GM18519 (cell line): ENCODE measurements around the gene KCNIP1.

Experiments
- ATAC-seq: cut with Tn5 transposase; IDR thresholded peaks from one replicate; pipeline ENCODE4 v1.9.1; 2021; ENCODE audit warnings: mild to moderate bottlenecking, moderate library complexity; ENCODE audit not compliant: unreplicated experiment, low FRiP score

KCNIP1 gene

GRCh38 chr5:170503990-170504596 lies at the start of gene KCNIP1:
Gene KCNIP1, plus strand, starts transcription at chr5:170504020.
- ATAC-seq = no peak

DNA sequence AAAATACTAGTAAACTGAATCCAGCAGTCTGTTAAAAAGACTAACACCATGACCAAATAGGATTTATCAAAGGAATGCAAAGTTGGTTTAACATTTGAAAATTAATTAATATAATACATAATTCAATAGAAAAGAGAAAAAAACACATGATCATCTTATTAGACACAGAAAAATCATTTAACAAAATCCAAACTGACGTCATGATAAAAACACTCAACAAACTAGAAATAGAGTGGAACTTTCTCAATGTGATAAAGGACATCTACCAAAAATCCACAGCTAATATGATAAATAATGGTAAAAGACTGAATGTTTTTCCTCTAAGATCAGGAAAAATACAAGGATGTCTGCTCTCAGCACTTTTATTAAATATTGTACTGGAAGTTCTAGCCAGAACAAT lies 40.4 kb upstream of the KCNIP1 start:
- ATAC-seq = no peak

DNA sequence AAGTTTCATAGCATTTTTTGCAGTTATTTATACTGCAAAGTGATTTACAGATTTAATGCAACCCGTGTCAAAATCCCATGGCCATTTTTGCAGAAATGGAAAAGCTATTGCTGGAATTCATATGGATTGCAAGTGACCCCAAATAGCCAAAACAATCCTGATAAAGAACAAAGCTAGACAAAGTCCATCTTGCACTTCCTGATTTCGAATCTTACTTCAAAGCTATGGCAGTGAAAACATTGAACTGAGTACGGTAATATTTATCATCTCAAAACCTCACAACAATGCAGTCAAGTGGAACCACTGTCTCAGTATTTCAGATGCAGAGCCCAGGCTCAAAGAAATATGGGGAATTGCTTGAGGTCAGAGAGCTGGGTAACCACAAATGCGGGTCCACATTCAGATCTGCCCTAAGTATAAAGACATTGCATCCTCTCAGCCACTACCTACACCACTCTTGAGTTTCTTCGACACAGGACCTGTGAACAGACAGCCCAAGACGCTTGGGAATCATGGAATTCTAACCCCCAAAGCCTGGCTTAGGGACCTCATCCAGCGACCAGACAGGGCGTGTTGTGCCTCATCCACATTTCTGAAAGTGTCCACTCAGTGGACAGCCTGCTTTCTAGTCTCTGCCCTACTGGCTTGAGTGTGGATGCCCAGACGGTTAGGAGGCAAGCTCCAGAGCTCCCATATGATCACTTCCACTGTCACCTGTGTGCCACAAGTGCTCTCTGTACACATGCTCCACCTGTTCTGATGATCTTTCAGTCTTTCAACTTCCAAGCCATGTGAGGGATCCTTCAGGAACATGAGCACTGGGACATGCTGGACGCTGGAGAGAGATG lies 39.3 kb upstream of the KCNIP1 start:
- no peak for ATAC-seq

GRCh38 chr5:170466553-170466952 lies 37.3 kb upstream of the KCNIP1 start:
- no peak for ATAC-seq

DNA sequence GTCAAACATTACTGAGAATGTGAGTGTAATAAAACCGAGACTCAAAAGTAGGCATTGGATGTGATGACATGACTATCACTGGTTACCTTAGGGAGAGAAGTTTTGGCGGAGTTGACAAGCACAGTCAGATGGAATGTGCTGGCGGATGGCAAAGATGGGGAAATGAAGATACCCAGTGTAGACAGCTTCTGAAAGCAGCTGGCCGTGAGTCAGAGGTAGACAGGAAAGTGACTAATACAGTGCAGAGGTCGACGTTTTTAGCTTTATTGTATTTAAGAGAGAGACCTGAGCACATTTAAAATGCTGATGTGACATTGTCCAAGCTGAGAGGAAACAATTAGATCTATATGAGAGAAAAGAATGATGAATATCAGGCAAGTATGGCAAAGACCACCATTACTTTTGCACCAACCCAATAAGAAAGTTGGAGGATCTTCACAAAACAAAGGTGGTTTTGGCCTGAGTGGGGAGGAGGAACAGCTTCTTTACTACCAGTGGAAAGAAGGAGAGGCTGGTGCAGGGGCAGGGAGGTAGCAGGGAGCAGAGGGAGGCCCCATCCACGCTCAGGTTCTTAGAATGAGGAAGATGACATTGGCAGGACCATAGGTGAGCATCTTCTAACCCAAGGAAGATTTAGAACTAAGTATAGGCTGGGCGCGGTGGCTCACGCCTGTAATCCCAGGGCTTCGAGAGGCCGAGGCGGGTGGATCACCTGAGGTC lies 36.7 kb upstream of the KCNIP1 start:
- no peak for ATAC-seq

- ATAC-seq = no peak
These were observed 35.1 kb upstream of the KCNIP1 start for GRCh38 chr5:170468633-170469285.

DNA sequence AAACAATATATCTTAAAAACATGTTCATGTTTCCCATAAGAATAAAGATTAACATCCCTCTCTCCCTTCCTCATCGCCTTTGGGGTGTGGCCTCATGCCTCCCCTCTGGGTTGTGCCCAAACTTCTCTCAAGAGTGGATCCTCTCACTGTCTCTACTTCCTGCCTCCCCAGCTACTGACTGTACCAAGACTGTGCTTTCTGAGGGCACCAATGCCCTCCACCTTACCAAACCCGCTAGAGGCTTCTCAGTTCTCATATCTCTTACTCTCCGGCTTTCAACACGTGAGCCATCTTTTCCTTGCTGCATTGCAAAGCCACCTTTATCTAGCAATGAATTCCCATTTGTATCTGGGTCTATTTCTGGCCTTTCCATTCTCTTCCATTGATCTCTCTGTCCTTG lies 34.4 kb upstream of the KCNIP1 start:
- no peak for ATAC-seq

GRCh38 chr5:170470275-170470674 lies 33.5 kb upstream of the KCNIP1 start:
- ATAC-seq = no peak

GRCh38 chr5:170470808-170471404 lies 32.9 kb upstream of the KCNIP1 start:
- no peak for ATAC-seq

GRCh38 chr5:170471551-170472178 lies 32.2 kb upstream of the KCNIP1 start:
- ATAC-seq = no peak

GRCh38 chr5:170473642-170474041 lies 30.2 kb upstream of the KCNIP1 start:
- ATAC-seq = no peak

DNA sequence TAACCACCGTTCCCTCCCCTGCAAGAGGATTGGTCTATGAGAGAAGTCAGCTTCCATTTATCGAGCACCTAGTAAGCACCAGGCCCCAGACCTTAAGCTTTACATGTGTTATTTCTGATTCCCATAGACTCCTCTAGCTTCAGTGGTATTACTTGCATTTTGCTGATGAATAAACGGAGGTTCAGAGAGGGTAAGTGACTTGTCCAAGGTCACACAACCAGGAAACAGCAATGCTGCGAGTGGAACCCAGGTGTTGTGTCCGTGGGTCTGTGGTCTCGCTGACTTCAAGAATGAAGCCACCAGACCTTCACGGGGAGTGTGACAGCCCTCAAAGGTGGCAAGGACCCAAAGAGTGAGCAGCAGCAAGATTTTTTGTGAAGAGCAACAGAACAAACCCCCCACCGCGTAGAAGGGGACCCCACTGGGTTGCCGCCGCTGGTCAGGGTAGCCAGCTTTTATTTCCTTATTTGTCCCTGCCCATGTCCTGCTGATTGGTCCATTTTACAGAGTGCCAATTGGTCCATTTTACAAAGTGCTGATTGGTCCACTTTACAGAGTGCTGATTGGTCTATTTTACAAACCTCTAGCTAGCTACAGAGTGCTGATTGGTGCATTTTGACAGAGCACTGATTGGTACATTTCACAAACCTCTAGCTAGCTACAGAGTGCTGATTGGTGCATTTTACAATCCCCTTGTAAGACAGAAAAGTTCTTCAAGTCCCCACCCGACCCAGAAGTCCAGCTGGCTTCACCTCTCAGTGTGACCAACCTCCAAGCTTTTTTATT lies 29.1 kb upstream of the KCNIP1 start:
- ATAC-seq = no peak

GRCh38 chr5:170475294-170476000 lies 28.4 kb upstream of the KCNIP1 start:
- ATAC-seq = no peak

- no peak for ATAC-seq
These were observed 27.1 kb upstream of the KCNIP1 start for GRCh38 chr5:170476704-170477103.

DNA sequence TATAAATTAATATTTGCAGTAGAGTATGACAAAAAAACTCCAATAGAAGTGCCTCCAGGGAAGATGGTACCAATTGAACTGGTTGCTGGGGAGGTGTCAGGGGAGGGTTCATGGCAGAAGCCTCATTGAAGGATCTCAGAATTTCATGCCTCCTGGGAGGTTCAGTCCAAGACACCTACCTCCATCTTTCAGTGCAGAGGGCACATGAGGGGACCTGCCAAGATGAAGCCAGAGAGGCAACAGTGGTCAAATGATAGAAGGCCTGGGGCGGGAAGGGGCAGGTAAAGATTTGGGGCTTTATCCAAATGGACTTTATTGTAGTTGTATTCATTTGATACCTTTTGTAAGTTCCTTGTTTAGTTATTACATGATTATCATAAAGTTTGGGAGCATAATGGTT lies 25.9 kb upstream of the KCNIP1 start:
- no peak for ATAC-seq

DNA sequence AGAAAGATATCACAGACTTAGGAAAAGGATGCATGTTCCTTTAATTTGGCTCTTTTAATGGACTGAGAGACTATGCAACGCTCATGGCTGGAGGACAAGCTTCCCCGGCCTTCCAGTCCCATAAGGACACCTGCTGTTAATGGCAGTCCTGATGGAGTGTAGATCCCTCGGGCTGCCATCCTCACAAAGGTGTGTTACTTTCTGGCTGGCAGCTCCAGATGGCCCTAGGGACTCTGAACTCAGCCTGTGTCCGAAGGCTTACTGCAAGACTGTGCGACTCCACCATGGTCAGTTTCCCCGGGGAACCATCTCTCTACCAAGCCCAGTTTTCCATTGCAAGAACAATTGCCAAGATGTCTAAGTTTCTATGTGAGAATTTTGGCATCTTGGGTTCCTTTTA lies 25.5 kb upstream of the KCNIP1 start:
- no peak for ATAC-seq

DNA sequence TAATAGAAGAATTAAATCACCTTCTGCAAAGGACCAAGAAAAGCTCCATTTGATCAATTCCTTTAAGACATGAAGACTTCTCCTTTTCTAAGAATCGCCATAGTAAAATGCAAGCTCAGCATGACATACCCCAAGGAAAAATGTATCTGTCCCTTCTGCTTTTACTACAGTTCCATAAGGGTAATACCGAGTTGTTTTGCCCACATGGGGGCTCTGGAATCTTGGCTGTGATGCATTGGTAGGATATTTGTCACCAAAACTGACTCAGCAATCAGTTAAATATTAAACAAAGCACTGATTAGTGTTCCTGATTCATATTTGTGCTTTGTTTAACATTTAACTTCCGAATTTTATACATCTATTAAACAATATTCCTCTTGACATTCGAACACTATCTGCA lies 24.3 kb upstream of the KCNIP1 start:
- no peak for ATAC-seq

- ATAC-seq = no peak
These were observed 23.6 kb upstream of the KCNIP1 start for GRCh38 chr5:170480260-170480659.

DNA sequence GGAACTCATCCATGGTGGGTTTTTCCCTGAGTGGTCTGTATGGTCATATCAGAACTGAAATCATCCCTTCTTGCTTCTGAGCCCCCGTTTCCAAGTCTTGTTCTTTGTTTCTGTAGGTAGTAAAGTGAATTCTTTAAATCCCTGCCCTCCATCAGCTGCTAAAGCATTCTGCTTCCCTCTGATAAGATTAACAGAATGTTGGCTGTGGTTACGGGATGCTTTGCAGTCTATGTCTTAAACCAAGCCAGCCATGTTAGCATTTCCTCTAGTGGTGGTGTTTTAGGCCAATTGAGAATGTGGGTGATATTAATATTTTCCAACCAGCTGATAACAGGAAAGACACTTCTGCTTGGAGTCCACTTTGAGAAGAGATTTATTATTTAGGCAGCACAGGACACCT lies 22.0 kb upstream of the KCNIP1 start:
- ATAC-seq = no peak
